Activated gamma-delta T cell (primary cell): Measurements from ENCODE around the gene CLCNKB.
"Not testable (repeated sequence)": the region's sequence is repeated elsewhere in the genome, so short reads cannot be mapped to it uniquely, and the experiment has no call there.

Experiments
- DNase-seq: peaks from one replicate; lab custom pipeline; 2025; lab: John Stamatoyannopoulos, UW

The CLCNKB gene

GRCh38 chr1:16033103-16033632 lies 10.4 kb upstream of the CLCNKB start:
- not testable (repeated sequence) for DNase-seq

GRCh38 chr1:16036461-16036860 lies 7.1 kb upstream of the CLCNKB start:
- not testable (repeated sequence) for DNase-seq

- DNase-seq = no peak
Observed at GRCh38 chr1:16038620-16038912, 5.0 kb upstream of the CLCNKB start.

GRCh38 chr1:16039871-16040270 lies 3.7 kb upstream of the CLCNKB start:
- not testable (repeated sequence) for DNase-seq

- DNase-seq = no peak
Observed at GRCh38 chr1:16041200-16041599, 2.4 kb upstream of the CLCNKB start.

GRCh38 chr1:16042096-16042495 lies 1.5 kb upstream of the CLCNKB start:
- no peak for DNase-seq

- DNase-seq = not testable (repeated sequence)
Observed at GRCh38 chr1:16042654-16043053, 928 bp upstream of the CLCNKB start.

- DNase-seq = no peak
Observed at GRCh38 chr1:16043950-16044349, 368 bp downstream of the CLCNKB start.

- DNase-seq = no peak
Observed at GRCh38 chr1:16046842-16047241, 3.3 kb downstream of the CLCNKB start.

GRCh38 chr1:16047791-16048475 lies 4.4 kb downstream of the CLCNKB start:
- DNase-seq = no peak

GRCh38 chr1:16048573-16049189 lies 5.1 kb downstream of the CLCNKB start:
- DNase-seq = no peak

- DNase-seq = no peak
Observed at GRCh38 chr1:16050328-16050727, 6.7 kb downstream of the CLCNKB start.

GRCh38 chr1:16051039-16051438 lies 7.5 kb downstream of the CLCNKB start:
- no peak for DNase-seq

GRCh38 chr1:16051949-16052348 lies 8.4 kb downstream of the CLCNKB start:
- DNase-seq = not testable (repeated sequence)

GRCh38 chr1:16053781-16054502 lies 10.4 kb downstream of the CLCNKB start:
- DNase-seq = no peak

GRCh38 chr1:16054598-16055540 lies 11.3 kb downstream of the CLCNKB start:
- DNase-seq = no peak

GRCh38 chr1:16055613-16056520 lies 12.3 kb downstream of the CLCNKB start:
- no peak for DNase-seq

GRCh38 chr1:16056521-16056912 lies 12.9 kb downstream of the CLCNKB start:
- not testable (repeated sequence) for DNase-seq

- DNase-seq = not testable (repeated sequence)
Observed at GRCh38 chr1:16057314-16057915, 13.8 kb downstream of the CLCNKB start.

- DNase-seq = not testable (repeated sequence)
Observed at GRCh38 chr1:16058394-16059120, 15.0 kb downstream of the CLCNKB start.
